NCI-H2196 treated with DMSO at 0.1 percent for 48 hours (cell line): Measurements from ENCODE around the gene FES.
"Not testable (repeated sequence)": the region's sequence is repeated elsewhere in the genome, so short reads cannot be mapped to it uniquely, and the experiment has no call there.

Experiments used
- DNase-seq: peaks from one replicate; lab custom pipeline; 2025; ENCODE audit not compliant: unreplicated experiment; lab: John Stamatoyannopoulos, UW

Gene FES

GRCh38 chr15:90928106-90928505 is 43.8 kb downstream of the FES start:
- not testable (repeated sequence) for DNase-seq

- DNase-seq, result no peak
Observed at GRCh38 chr15:90929246-90930019, 45.1 kb downstream of the FES start.

GRCh38 chr15:90930861-90931574 is 46.7 kb downstream of the FES start:
- DNase-seq, result no peak

- no peak for DNase-seq
Observed at GRCh38 chr15:90931575-90931827, 47.2 kb downstream of the FES start.

- peak; percentile 53 for DNase-seq
Observed at GRCh38 chr15:90931828-90932659, 47.7 kb downstream of the FES start, which contains the start of gene HDDC3. Gene HDDC3 (minus strand): TSS chr15:90932549. CDS start chr15:90932540, 9 bp downstream.

- no peak for DNase-seq
Observed at GRCh38 chr15:90932660-90932991, 48.3 kb downstream of the FES start.

GRCh38 chr15:90933301-90933700 is 49.0 kb downstream of the FES start:
- no peak for DNase-seq

GRCh38 chr15:90934256-90934948 is 50.1 kb downstream of the FES start:
- peak; percentile 51 for DNase-seq

- peak; percentile 72 for DNase-seq
Observed at GRCh38 chr15:90934949-90935751, 50.8 kb downstream of the FES start, which contains the start of gene UNC45A. Gene UNC45A (plus strand): TSS chr15:90935285. CDS start chr15:90935325, 40 bp downstream.

- DNase-seq, result no peak
Observed at GRCh38 chr15:90936823-90937222, 52.5 kb downstream of the FES start.

- no peak for DNase-seq
Observed at GRCh38 chr15:90938261-90938660, 54.0 kb downstream of the FES start.

GRCh38 chr15:90939756-90940155 is 55.5 kb downstream of the FES start:
- no peak for DNase-seq

- no peak for DNase-seq
Observed at GRCh38 chr15:90941038-90941437, 56.7 kb downstream of the FES start.

GRCh38 chr15:90942354-90943120 is 58.2 kb downstream of the FES start:
- DNase-seq, result no peak

GRCh38 chr15:90945091-90945490 is 60.8 kb downstream of the FES start:
- DNase-seq, result no peak
